HepG2 (cell line): ENCODE measurements around the gene ZSCAN26. TPM values are rescaled to one million over a fixed set of nuclear protein-coding genes. Genes with fewer than 3 reads are reported as not detected.

Experiments used
- AHR ChIP-seq: IDR thresholded peaks from 2 replicates; pipeline ENCODE4 v1.6.1; 2018; ENCODE audit warnings: missing genetic modification reagents, missing compliant biosample characterization
- CBFB ChIP-seq: sonication (generic); formaldehyde crosslinking; IDR thresholded peaks from 2 replicates; pipeline ENCODE4 v1.4.0; 2020; ENCODE audit warnings: missing genetic modification reagents
- DPF2 ChIP-seq: sonication (generic); formaldehyde crosslinking; IDR thresholded peaks from 2 replicates; pipeline ENCODE4 v1.4.0; 2020; ENCODE audit warnings: mild to moderate bottlenecking, low read depth, missing genetic modification reagents, borderline replicate concordance
- ERF ChIP-seq: IDR thresholded peaks from 2 replicates; pipeline ENCODE4 v1.6.1; 2018; ENCODE audit warnings: missing biosample characterization, missing genetic modification reagents
- FOXK1 ChIP-seq: sonication (generic); formaldehyde crosslinking; IDR thresholded peaks from 2 replicates; pipeline ENCODE4 v1.4.0; 2020; ENCODE audit warnings: low read depth, missing genetic modification reagents, borderline replicate concordance
- IRX3 ChIP-seq: sonication (generic); formaldehyde crosslinking; IDR thresholded peaks from 2 replicates; pipeline ENCODE4 v1.8.1; 2023; ENCODE audit warnings: mild to moderate bottlenecking, low read depth, missing genetic modification reagents, borderline replicate concordance
- KDM3A ChIP-seq: IDR thresholded peaks from 2 replicates; pipeline ENCODE4 v1.6.1; 2018; ENCODE audit warnings: low read depth, missing compliant biosample characterization
- MAFK ChIP-seq, 2 experiments: IDR thresholded peaks in 1 of 2; conservative IDR thresholded peaks in 1 of 2; 2 replicates each; pipeline ENCODE4 v1.6.1; 2011; ENCODE audit warnings: improper control_type of control experiment in 2 of 2, low read length in 2 of 2
- MIER2 ChIP-seq: IDR thresholded peaks from 2 replicates; pipeline ENCODE4 v1.6.1; 2016; ENCODE audit warnings: missing biosample characterization, missing genetic modification reagents
- TARDBP ChIP-seq: sonication (generic); formaldehyde crosslinking; IDR thresholded peaks from 2 replicates; pipeline ENCODE4 v1.8.0; 2022; ENCODE audit warnings: mild to moderate bottlenecking, missing genetic modification reagents
- ZNF850 ChIP-seq: sonication (generic); formaldehyde crosslinking; conservative IDR thresholded peaks from 2 replicates; pipeline ENCODE4 v1.9.0; 2021; ENCODE audit warnings: mild to moderate bottlenecking, missing genetic modification reagents
- polyA plus RNA-seq, 8 experiments: library from polyadenylated mRNA; depleted of rRNA in 3 of 8; stranded (reverse) in 7 of 8; unstranded in 1 of 8; fragments of >200 nt; fragmentation: Illumina TruSeq in 4 of 8; extraction: Trizol in 4 of 8; gene quantifications; 2 replicates each; pipeline versions ENCODE4 v1.2.1 to v1.2.3, GENCODE V29; 2011 to 2016; ENCODE audit warnings: low read depth in 4 of 8, missing spikeins in 1 of 8, mixed read lengths in 1 of 8; ENCODE audit not compliant: insufficient read depth in 1 of 8
- total RNA-seq, 5 experiments: library from RNA; depleted of rRNA; stranded (reverse); fragments of >200 nt; fragmentation: Illumina TruSeq; extraction: Trizol; gene quantifications; 2 replicates each; pipeline ENCODE4 v1.2.3, GENCODE V29; 2016; ENCODE audit warnings: low read depth in 1 of 5
- TF ChIP-seq, protein P1 (sequence below): sonication (generic); formaldehyde crosslinking; IDR thresholded peaks from 2 replicates; pipeline ENCODE4 v1.4.0; 2020; ENCODE audit warnings: missing genetic modification reagents
- TF ChIP-seq, protein P2 (sequence below): sonication (generic); formaldehyde crosslinking; IDR thresholded peaks from 2 replicates; pipeline ENCODE4 v1.4.0; 2020; ENCODE audit warnings: low read depth, mild to moderate bottlenecking, missing genetic modification reagents
- TF ChIP-seq, protein P3 (sequence below): sonication (generic); formaldehyde crosslinking; IDR thresholded peaks from 2 replicates; pipeline ENCODE4 v1.5.0; 2020; ENCODE audit warnings: mild to moderate bottlenecking, missing genetic modification reagents, borderline replicate concordance
- TF ChIP-seq, protein P4 (sequence below): sonication (generic); formaldehyde crosslinking; IDR thresholded peaks from 2 replicates; pipeline ENCODE4 v1.9.0; 2021; ENCODE audit warnings: missing genetic modification reagents, borderline replicate concordance
- TF ChIP-seq, protein P5 (sequence below): sonication (generic); formaldehyde crosslinking; IDR thresholded peaks from 2 replicates; pipeline ENCODE4 v1.5.1; 2020; ENCODE audit warnings: missing genetic modification reagents, mild to moderate bottlenecking, borderline replicate concordance

Gene ZSCAN26
- total and polyA plus RNA-seq, 2 of the 13 experiments (the other 11 are each of a cell fraction or from before 2014, with no cell fraction given): 12.0 to 15.6 TPM

DNA sequence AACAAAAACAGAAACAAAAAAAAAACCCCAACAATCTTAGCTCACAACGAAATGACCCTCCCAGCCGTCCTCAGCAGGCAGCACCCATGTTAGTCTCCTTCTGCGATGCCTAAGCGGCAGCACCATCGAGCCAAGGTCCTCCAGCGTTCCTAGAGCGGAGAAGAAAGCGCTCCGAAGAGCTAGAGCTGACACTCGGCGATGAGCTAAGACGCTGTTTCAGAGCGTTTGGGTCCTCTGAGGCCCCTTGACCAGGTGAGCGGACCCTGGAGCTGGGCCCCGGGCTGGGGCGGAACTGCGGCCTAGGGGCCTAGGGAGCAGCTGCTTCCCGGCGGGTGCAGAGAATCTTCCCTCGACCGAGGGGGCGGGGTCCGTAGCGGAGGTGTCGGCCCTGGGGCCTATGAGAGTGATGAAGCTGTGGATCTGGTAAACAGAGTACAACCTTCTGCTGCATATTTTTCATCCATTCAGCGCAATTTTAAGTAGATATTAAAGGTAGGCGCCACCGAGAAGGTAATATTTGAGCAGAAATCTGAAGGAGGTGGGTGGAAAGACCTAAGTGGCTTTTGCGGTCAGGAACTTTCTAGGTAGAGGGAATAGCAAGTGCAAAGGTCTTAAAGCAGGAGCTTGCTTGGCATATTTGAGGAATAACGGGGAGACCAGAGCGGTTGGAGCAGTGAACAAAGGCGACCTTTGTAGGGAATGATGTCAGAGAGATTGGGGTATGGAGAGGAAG, at the start of gene ZSCAN26 (continued):
- TF ChIP-seq, protein P1, sequence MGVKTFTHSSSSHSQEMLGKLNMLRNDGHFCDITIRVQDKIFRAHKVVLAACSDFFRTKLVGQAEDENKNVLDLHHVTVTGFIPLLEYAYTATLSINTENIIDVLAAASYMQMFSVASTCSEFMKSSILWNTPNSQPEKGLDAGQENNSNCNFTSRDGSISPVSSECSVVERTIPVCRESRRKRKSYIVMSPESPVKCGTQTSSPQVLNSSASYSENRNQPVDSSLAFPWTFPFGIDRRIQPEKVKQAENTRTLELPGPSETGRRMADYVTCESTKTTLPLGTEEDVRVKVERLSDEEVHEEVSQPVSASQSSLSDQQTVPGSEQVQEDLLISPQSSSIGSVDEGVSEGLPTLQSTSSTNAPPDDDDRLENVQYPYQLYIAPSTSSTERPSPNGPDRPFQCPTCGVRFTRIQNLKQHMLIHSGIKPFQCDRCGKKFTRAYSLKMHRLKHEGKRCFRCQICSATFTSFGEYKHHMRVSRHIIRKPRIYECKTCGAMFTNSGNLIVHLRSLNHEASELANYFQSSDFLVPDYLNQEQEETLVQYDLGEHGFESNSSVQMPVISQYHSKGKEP (CRISPR knock-in tag): peak; percentile 78; the same call in 1 of the 2 replicates
- TF ChIP-seq, protein P2, sequence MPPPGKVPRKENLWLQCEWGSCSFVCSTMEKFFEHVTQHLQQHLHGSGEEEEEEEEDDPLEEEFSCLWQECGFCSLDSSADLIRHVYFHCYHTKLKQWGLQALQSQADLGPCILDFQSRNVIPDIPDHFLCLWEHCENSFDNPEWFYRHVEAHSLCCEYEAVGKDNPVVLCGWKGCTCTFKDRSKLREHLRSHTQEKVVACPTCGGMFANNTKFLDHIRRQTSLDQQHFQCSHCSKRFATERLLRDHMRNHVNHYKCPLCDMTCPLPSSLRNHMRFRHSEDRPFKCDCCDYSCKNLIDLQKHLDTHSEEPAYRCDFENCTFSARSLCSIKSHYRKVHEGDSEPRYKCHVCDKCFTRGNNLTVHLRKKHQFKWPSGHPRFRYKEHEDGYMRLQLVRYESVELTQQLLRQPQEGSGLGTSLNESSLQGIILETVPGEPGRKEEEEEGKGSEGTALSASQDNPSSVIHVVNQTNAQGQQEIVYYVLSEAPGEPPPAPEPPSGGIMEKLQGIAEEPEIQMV (CRISPR knock-in tag): peak; percentile 45; the same call in 1 of the 2 replicates
- 0 out of 2 replicates have a peak, but pooled peaks have one; percentile 88 for TF ChIP-seq ZNF850 (CRISPR knock-in tag)
- TF ChIP-seq, protein P3, sequence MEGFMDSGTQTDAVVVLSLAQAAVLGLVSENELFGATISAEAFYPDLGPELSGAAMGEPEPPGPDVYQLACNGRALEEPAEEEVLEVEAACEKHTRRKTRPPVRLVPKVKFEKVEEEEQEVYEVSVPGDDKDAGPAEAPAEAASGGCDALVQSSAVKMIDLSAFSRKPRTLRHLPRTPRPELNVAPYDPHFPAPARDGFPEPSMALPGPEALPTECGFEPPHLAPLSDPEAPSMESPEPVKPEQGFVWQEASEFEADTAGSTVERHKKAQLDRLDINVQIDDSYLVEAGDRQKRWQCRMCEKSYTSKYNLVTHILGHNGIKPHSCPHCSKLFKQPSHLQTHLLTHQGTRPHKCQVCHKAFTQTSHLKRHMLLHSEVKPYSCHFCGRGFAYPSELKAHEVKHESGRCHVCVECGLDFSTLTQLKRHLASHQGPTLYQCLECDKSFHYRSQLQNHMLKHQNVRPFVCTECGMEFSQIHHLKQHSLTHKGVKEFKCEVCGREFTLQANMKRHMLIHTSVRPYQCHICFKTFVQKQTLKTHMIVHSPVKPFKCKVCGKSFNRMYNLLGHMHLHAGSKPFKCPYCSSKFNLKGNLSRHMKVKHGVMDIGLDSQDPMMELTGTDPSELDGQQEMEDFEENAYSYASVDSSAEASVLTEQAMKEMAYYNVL: peak; percentile 66; the same call in 1 of the 2 replicates
- TF ChIP-seq DPF2 (CRISPR knock-in tag): no peak
- TF ChIP-seq, protein P4, sequence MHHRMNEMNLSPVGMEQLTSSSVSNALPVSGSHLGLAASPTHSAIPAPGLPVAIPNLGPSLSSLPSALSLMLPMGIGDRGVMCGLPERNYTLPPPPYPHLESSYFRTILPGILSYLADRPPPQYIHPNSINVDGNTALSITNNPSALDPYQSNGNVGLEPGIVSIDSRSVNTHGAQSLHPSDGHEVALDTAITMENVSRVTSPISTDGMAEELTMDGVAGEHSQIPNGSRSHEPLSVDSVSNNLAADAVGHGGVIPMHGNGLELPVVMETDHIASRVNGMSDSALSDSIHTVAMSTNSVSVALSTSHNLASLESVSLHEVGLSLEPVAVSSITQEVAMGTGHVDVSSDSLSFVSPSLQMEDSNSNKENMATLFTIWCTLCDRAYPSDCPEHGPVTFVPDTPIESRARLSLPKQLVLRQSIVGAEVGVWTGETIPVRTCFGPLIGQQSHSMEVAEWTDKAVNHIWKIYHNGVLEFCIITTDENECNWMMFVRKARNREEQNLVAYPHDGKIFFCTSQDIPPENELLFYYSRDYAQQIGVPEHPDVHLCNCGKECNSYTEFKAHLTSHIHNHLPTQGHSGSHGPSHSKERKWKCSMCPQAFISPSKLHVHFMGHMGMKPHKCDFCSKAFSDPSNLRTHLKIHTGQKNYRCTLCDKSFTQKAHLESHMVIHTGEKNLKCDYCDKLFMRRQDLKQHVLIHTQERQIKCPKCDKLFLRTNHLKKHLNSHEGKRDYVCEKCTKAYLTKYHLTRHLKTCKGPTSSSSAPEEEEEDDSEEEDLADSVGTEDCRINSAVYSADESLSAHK (CRISPR knock-in tag): 0 out of 2 replicates have a peak, but pooled peaks have one; percentile 81
- TF ChIP-seq MAFK (conservative IDR thresholded peaks at IDR 0.05 in 1 of 2, IDR thresholded peaks at IDR 0.05 in 1 of 2; ENCODE audit: low read length in 2 of 2): no peak
- TF ChIP-seq, protein P5, sequence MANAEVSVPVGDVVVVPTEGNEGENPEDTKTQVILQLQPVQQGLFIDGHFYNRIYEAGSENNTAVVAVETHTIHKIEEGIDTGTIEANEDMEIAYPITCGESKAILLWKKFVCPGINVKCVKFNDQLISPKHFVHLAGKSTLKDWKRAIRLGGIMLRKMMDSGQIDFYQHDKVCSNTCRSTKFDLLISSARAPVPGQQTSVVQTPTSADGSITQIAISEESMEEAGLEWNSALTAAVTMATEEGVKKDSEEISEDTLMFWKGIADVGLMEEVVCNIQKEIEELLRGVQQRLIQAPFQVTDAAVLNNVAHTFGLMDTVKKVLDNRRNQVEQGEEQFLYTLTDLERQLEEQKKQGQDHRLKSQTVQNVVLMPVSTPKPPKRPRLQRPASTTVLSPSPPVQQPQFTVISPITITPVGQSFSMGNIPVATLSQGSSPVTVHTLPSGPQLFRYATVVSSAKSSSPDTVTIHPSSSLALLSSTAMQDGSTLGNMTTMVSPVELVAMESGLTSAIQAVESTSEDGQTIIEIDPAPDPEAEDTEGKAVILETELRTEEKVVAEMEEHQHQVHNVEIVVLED (CRISPR knock-in tag): peak; percentile 72
- peak; percentile 82; the same call in 1 of the 2 replicates for TF ChIP-seq AHR (CRISPR knock-in tag)
- TF ChIP-seq KDM3A (CRISPR knock-in tag): peak; percentile 86; the same call in 1 of the 2 replicates
- TF ChIP-seq TARDBP: peak; percentile 69; the same call in 1 of the 2 replicates
- 0 out of 2 replicates have a peak, but pooled peaks have one; percentile 33 for TF ChIP-seq MIER2 (CRISPR knock-in tag)
- no peak for TF ChIP-seq CBFB (CRISPR knock-in tag)
- TF ChIP-seq FOXK1 (CRISPR knock-in tag): peak; percentile 65; the same call in 1 of the 2 replicates
- peak; percentile 97 for TF ChIP-seq ERF (CRISPR knock-in tag)
- peak; percentile 89 for TF ChIP-seq IRX3 (CRISPR knock-in tag)
